IMR-90 (cell line): ENCODE results near the gene TADA2A. TPM values are rescaled to one million over a fixed set of nuclear protein-coding genes. Genes with fewer than 3 reads are reported as not detected.
A peak's percentile ranks its signal among the peaks of the same experiment; 100 is the strongest.

Source experiments
- ATAC-seq: fragments of 200-7000 bp; cut with Tn5 transposase; 2 replicates; pipeline ENCODE4 v1.9.1; 2020; ENCODE audit warnings: low read depth, mild to moderate bottlenecking, moderate library complexity
- BruUV-seq: library from RNA; stranded (reverse); fragments of 400-500 nt; replicated peaks from 2 replicates; lab custom pipeline; 2021; lab: Mats Ljungman, UMichigan
- CTCF ChIA-PET: fragments of 300-600 bp; formaldehyde crosslinking; extraction: SDS; loops from one replicate; lab custom pipeline; 2021; ENCODE audit warnings: antibody characterized with exemption; lab: Yijun Ruan, JAX
- POLR2A ChIA-PET: fragments of 300-600 bp; sonication (Branson Sonifier 250); formaldehyde crosslinking; loops from one replicate; lab custom pipeline; 2022; ENCODE audit warnings: antibody characterized with exemption; ENCODE audit not compliant: unreplicated experiment; lab: Charles Lee
- DNase-seq: peaks from one replicate; pipeline ENCODE4 v3.0.0; 2013
- H2AFZ ChIP-seq: replicated peaks from 2 replicates; pipeline ENCODE3; 2013; ENCODE audit warnings: low read length, mild to moderate bottlenecking; ENCODE audit not compliant: poor library complexity
- H2AK5ac ChIP-seq: 2 replicates; pipeline ENCODE4 v1.6.1; 2013; ENCODE audit warnings: low read depth, low read length, inconsistent platforms
- H2AK9ac ChIP-seq: replicated peaks from 2 replicates; pipeline ENCODE3; 2013; ENCODE audit warnings: mild to moderate bottlenecking, low read depth, low read length, moderate library complexity; ENCODE audit not compliant: poor library complexity
- H2BK120ac ChIP-seq: 2 replicates; pipeline ENCODE4 v1.6.1; 2013; ENCODE audit warnings: low read depth, low read length, inconsistent platforms
- H2BK15ac ChIP-seq: 3 replicates; pipeline ENCODE4 v1.6.1; 2013; ENCODE audit warnings: low read depth, low read length, inconsistent platforms
- H2BK20ac ChIP-seq: 2 replicates; pipeline ENCODE4 v1.6.1; 2013; ENCODE audit warnings: low read depth, mild to moderate bottlenecking, inconsistent platforms, low read length, moderate library complexity
- H2BK5ac ChIP-seq: 2 replicates; pipeline ENCODE4 v1.6.1; 2013; ENCODE audit warnings: mild to moderate bottlenecking, low read depth, low read length, inconsistent platforms; ENCODE audit not compliant: poor library complexity, severe bottlenecking
- H3K14ac ChIP-seq: replicated peaks from 2 replicates; pipeline ENCODE4 v1.6.1; 2013; ENCODE audit warnings: low read depth, low read length, inconsistent platforms
- H3K18ac ChIP-seq: 2 replicates; pipeline ENCODE4 v1.6.1; 2013; ENCODE audit warnings: low read depth, low read length, control low read depth
- H3K23ac ChIP-seq: 2 replicates; pipeline ENCODE4 v1.6.1; 2013; ENCODE audit warnings: low read depth, low read length, inconsistent platforms
- H3K27ac ChIP-seq: 2 replicates; pipeline ENCODE4 v1.5.1; 2013; ENCODE audit warnings: mild to moderate bottlenecking, control low read depth, low read length; ENCODE audit not compliant: insufficient read depth
- H3K27me3 ChIP-seq: 2 replicates; pipeline ENCODE4 v1.6.1; 2013; ENCODE audit warnings: low read length; ENCODE audit not compliant: control insufficient read depth, insufficient read depth
- H3K36me3 ChIP-seq: 2 replicates; pipeline ENCODE4 v1.6.1; 2013; ENCODE audit warnings: low read length, mixed read lengths; ENCODE audit not compliant: control insufficient read depth, insufficient read depth
- H3K4ac ChIP-seq: 2 replicates; pipeline ENCODE4 v1.6.1; 2013; ENCODE audit warnings: low read depth, low read length, inconsistent platforms
- H3K4me1 ChIP-seq: 2 replicates; pipeline ENCODE4 v1.6.1; 2013; ENCODE audit warnings: low read length, mixed read lengths; ENCODE audit not compliant: control insufficient read depth, insufficient read depth
- H3K4me2 ChIP-seq: 2 replicates; pipeline ENCODE4 v1.6.1; 2013; ENCODE audit warnings: low read depth, mild to moderate bottlenecking, control low read depth, low read length, moderate library complexity
- H3K4me3 ChIP-seq: 2 replicates; pipeline ENCODE4 v1.5.1; 2013; ENCODE audit warnings: low read depth, mild to moderate bottlenecking, control low read depth, low read length, moderate library complexity; ENCODE audit not compliant: insufficient read depth
- H3K56ac ChIP-seq: 2 replicates; pipeline ENCODE4 v1.6.1; 2013; ENCODE audit warnings: low read length, inconsistent platforms; ENCODE audit not compliant: insufficient read depth; ENCODE audit errors: extremely low read depth
- H3K79me1 ChIP-seq, 2 experiments: 2 replicates each; pipeline ENCODE4 v1.6.1; 2013; ENCODE audit warnings: low read length in 2 of 2, inconsistent platforms in 1 of 2, low read depth in 1 of 2
- H3K9ac ChIP-seq: 2 replicates; pipeline ENCODE4 v1.6.1; 2013; ENCODE audit warnings: low read depth, low read length, control low read depth
- H3K9me1 ChIP-seq: 2 replicates; pipeline ENCODE4 v1.6.1; 2013; ENCODE audit warnings: low read length, inconsistent platforms; ENCODE audit not compliant: insufficient read depth
- H3K9me3 ChIP-seq: 2 replicates; pipeline ENCODE4 v1.6.1; 2013; ENCODE audit warnings: low read length; ENCODE audit not compliant: control insufficient read depth, insufficient read depth
- H4K20me1 ChIP-seq: 2 replicates; pipeline ENCODE4 v1.6.1; 2013; ENCODE audit warnings: low read length, inconsistent platforms; ENCODE audit not compliant: insufficient read depth
- H4K5ac ChIP-seq: 2 replicates; pipeline ENCODE4 v1.6.1; 2013; ENCODE audit warnings: mild to moderate bottlenecking, low read depth, low read length, control low read depth
- H4K8ac ChIP-seq, 2 experiments: 2 replicates each; pipeline ENCODE4 v1.6.1; 2013; ENCODE audit warnings: low read depth in 2 of 2, low read length in 2 of 2, control low read depth in 1 of 2, inconsistent platforms in 1 of 2
- H4K91ac ChIP-seq: 2 replicates; pipeline ENCODE4 v1.6.1; 2013; ENCODE audit warnings: low read depth, low read length, inconsistent platforms; ENCODE audit not compliant: insufficient read depth
- CHD1 ChIP-seq: IDR thresholded peaks from 2 replicates; pipeline ENCODE4 v1.6.1; 2012; ENCODE audit warnings: low read depth, low read length, improper control_type of control experiment
- CTCF ChIP-seq: conservative IDR thresholded peaks from 2 replicates; pipeline ENCODE4 v1.5.1; 2012; ENCODE audit warnings: mild to moderate bottlenecking, low read depth, low read length, improper control_type of control experiment
- ELK1 ChIP-seq: fragments of 150-350 bp; IDR thresholded peaks from 2 replicates; pipeline ENCODE4 v1.6.1; 2016; ENCODE audit warnings: low read depth, mild to moderate bottlenecking, low read length, moderate library complexity, borderline replicate concordance
- FOS ChIP-seq: fragments of 150-350 bp; IDR thresholded peaks from 2 replicates; pipeline ENCODE4 v1.6.1; 2016; ENCODE audit warnings: low read depth, low read length
- MAFK ChIP-seq: IDR thresholded peaks from 2 replicates; pipeline ENCODE4 v1.6.1; 2012; ENCODE audit warnings: low read depth, low read length, improper control_type of control experiment
- MAZ ChIP-seq: IDR thresholded peaks from 2 replicates; pipeline ENCODE4 v1.6.1; 2012; ENCODE audit warnings: low read depth, mild to moderate bottlenecking, low read length, improper control_type of control experiment, moderate library complexity, borderline replicate concordance
- MXI1 ChIP-seq: IDR thresholded peaks from 2 replicates; pipeline ENCODE4 v1.6.1; 2012; ENCODE audit warnings: low read depth, mild to moderate bottlenecking, low read length, moderate library complexity, borderline replicate concordance
- NFE2L2 ChIP-seq: fragments of 150-350 bp; IDR thresholded peaks from 2 replicates; pipeline ENCODE4 v1.6.1; 2016; ENCODE audit warnings: low read depth, mild to moderate bottlenecking, low read length
- POLR2A ChIP-seq: IDR thresholded peaks from 2 replicates; pipeline ENCODE4 v1.6.1; 2012; ENCODE audit warnings: mild to moderate bottlenecking, low read depth, low read length
- RAD21 ChIP-seq: IDR thresholded peaks from 2 replicates; pipeline ENCODE4 v1.6.1; 2012; ENCODE audit warnings: low read length, improper control_type of control experiment
- SMC3 ChIP-seq: fragments of 150-350 bp; IDR thresholded peaks from 2 replicates; pipeline ENCODE4 v1.6.1; 2016; ENCODE audit warnings: low read depth, mild to moderate bottlenecking, antibody characterized with exemption, low read length, moderate library complexity
- USF2 ChIP-seq: fragments of 150-350 bp; IDR thresholded peaks from 2 replicates; pipeline ENCODE4 v1.6.1; 2017; ENCODE audit warnings: mild to moderate bottlenecking, antibody characterized with exemption, low read length, low read depth
- WGBS, 2 experiments: methylation state at CpG; one replicate each; pipeline versions ENCODE4 v1.1.5 to v1.1.7; 2013; ENCODE audit warnings: missing lambda C conversion rate in 2 of 2; ENCODE audit not compliant: insufficient read length in 1 of 2; ENCODE audit errors: extremely low coverage in 2 of 2; 5-methylcytosine and 5-hydroxymethylcytosine counted together
- dilution Hi-C: fragments of 300-500 bp; cut with HindIII; formaldehyde crosslinking; loops from one replicate; pipeline ENCODE4 v1.14.3; 2018; ENCODE audit warnings: low sequenced_read_pairs; ENCODE audit not compliant: unreplicated experiment
- in situ Hi-C: fragments of 300-500 bp; cut with MboI; formaldehyde crosslinking; loops from 3 replicates; pipeline ENCODE4 v1.14.3; 2019; ENCODE audit warnings: low sequenced_read_pairs, inconsistent platforms, mixed read lengths
- intact Hi-C: fragments of 100-400 bp; cut with micrococcal nuclease; formaldehyde crosslinking; loops from 2 replicates; pipeline ENCODE4 v1.10.0; 2022
- polyA plus RNA-seq, 3 experiments: library from polyadenylated mRNA; depleted of rRNA; stranded (reverse); fragments of >200 nt; gene quantifications; 2 replicates each; pipeline ENCODE4 v1.2.3, GENCODE V29; 2012; ENCODE audit warnings: low replicate concordance in 1 of 3
- total RNA-seq: library from RNA; depleted of rRNA; stranded (reverse); fragments of >200 nt; gene quantifications from 2 replicates; pipeline ENCODE4 v1.2.3, GENCODE V29; 2012

The TADA2A gene
- total and polyA plus RNA-seq, 2 of the 4 experiments (the other 2 are of a cell fraction), result 13.1 to 19.7 TPM

- Histone ChIP-seq H3K4me3 (no peak overlapping the region), H2BK15ac (no peak overlapping the region), H3K27me3 (no peaks in the 10 kb centered on the region), H4K20me1 (peaks cover 48% of the 10 kb centered on the region), H3K9me1 (peaks cover 36% of the 10 kb centered on the region), H3K9ac (no peak overlapping the region), H2AFZ (no peak overlapping the region), H3K4me1 (peaks cover 20% of the 10 kb centered on the region), H3K14ac (0 out of 2 replicates have a peak overlapping the region, but pooled peaks have one; percentile 14), H3K9me3 (no peaks in the 10 kb centered on the region), H2BK5ac (peak overlapping the region; percentile 11), H4K5ac (no peak overlapping the region), H2AK5ac (no peak overlapping the region), H2BK120ac (no peak overlapping the region), H3K18ac (no peak overlapping the region), H3K79me1 (peaks cover 21 to 81% of the 10 kb centered on the region in 2 experiments), H2AK9ac (no peak overlapping the region), H3K36me3 (peaks cover 43% of the 10 kb centered on the region), H3K23ac (no peak overlapping the region), H3K4ac (peak overlapping the region; percentile 14; the same call in 1 of the 2 replicates), H3K4me2 (no peak overlapping the region), H4K91ac (peak overlapping the region; percentile 8; the same call in 1 of the 2 replicates), H3K27ac (peak overlapping the region; percentile 17; the same call in 1 of the 2 replicates), H2BK20ac (no peak overlapping the region; the same call in 1 of the 2 replicates), H4K8ac (peak overlapping the region in 1 of 2 experiments; percentile 27; a peak in 2 of 4 replicates), H3K56ac (no peak overlapping the region)
- no TSS peak for BruUV-seq
- dilution Hi-C loops (no loop called here), intact Hi-C loops (no loop called here), in situ Hi-C loops (no loop called here)
- CTCF ChIA-PET, result interaction anchor here (0.6 to 1.1 kb wide), 3 partner anchors 65 to 143 kb away, joined by 3 to 7 read pairs (median 3); no protein-coding TSS in a partner anchor
- 75% methylated on average over 2 of the region's 6 CpGs; no CpG with 5 or more reads in 1 of the 2 experiments for WGBS, 2 experiments
- DNase-seq, result peak; percentile 50
- POLR2A ChIA-PET, result no interaction called here
- ATAC-seq, result peak; percentile 57
- TF ChIP-seq SMC3 (no peak), NFE2L2 (no peak), FOS (no peak), USF2 (no peak), MAFK (no peak), MXI1 (no peak), MAZ (no peak), ELK1 (no peak), RAD21 (no peak), CHD1 (no peak), POLR2A (no peak), CTCF (no peak)
Observed at GRCh38 chr17:37516127-37516571, 109.5 kb downstream of the TADA2A start.
